ENCODE data around the gene SATB1. TPM values are rescaled to one million over a fixed set of nuclear protein-coding genes. Genes with fewer than 3 reads are reported as not detected.

The SATB1 gene
- total RNA-seq, 1 experiment from 2014 or later = 28.7 TPM

DNA sequence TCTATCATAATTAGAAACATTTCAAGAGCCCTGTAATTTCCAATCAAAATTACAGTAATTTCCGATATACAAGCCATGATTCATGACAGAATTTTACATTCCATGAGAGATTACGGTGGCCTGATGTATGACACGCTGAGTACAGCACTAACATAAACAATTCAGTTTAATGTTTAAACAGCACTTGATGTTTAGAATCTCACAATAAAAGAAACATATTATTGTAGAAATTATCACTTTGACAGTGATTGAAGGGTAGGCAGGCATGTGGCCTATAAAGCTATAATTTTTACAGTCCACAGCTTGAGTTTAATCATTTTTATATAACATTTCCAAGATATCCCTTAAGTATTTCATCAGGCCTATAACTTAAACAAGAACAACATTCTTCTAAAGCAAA, 48.5 kb downstream of the SATB1 start:
- POLR2A ChIA-PET (ENCODE audit: unreplicated experiment) = no interaction called here
- no peaks in the 10 kb centered on the region for H3K9me3 ChIP-seq (ENCODE audit: insufficient read depth, low read depth)

DNA sequence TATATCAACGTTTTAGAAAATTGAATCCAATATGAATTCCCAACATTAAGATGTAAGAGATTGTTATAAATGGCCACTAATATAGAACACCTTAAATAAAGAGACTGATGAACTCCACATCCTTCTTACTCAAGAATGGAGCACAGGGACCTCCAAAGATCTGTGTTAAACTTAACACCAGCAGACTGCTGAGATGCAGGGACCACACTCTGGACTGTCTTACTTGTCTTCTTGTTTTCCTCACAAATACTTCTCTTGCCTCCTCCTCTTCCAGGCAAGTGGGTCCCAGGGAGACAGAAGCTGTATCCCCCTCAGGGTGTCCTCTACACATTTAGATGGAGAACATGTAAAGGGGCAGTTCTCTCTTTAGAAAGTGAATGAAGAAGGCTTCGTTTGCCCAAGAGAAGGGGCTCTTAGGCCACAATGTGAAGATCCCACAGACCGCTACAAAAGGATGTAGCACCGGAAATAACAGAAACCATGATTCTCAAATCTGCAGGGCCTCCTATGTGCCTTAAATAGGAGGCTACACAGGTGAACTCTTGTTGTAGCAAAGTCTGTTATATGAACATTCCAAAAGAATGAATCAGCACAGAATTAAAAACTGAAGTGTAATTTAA, 52.2 kb downstream of the SATB1 start:
- H3K36me3 ChIP-seq (ENCODE audit: low read depth) = no peaks in the 10 kb centered on the region
- intact Hi-C loops (cut with micrococcal nuclease; ENCODE audit: unreplicated experiment) = no loop called here
- no peaks in the 10 kb centered on the region for H3K9me3 ChIP-seq (ENCODE audit: insufficient read depth, low read depth)
- no peaks in the 10 kb centered on the region for H3K27me3 ChIP-seq (ENCODE audit: insufficient read depth, low read depth)
- no peak overlapping the region for H3K4me2 ChIP-seq
- H3K79me2 ChIP-seq (ENCODE audit: low read depth) = no peaks in the 10 kb centered on the region
- POLR2A ChIA-PET (ENCODE audit: unreplicated experiment) = no interaction called here
- no peaks in the 10 kb centered on the region for H4K20me1 ChIP-seq (ENCODE audit: insufficient read depth)
- H3K4me3 ChIP-seq = no peak overlapping the region
- no peaks in the 10 kb centered on the region for H3K9me2 ChIP-seq (ENCODE audit: insufficient read depth)
- no TSS peak for BruUV-seq (replicated peaks)
- no peaks in the 10 kb centered on the region for H3F3A ChIP-seq (ENCODE audit: insufficient read depth, low read depth)
- H3K27ac ChIP-seq = no peak overlapping the region
- TF ChIP-seq EZH2 (IDR thresholded peaks at IDR 0.05; ENCODE audit: low read depth) = no peak
- TF ChIP-seq, protein P1, sequence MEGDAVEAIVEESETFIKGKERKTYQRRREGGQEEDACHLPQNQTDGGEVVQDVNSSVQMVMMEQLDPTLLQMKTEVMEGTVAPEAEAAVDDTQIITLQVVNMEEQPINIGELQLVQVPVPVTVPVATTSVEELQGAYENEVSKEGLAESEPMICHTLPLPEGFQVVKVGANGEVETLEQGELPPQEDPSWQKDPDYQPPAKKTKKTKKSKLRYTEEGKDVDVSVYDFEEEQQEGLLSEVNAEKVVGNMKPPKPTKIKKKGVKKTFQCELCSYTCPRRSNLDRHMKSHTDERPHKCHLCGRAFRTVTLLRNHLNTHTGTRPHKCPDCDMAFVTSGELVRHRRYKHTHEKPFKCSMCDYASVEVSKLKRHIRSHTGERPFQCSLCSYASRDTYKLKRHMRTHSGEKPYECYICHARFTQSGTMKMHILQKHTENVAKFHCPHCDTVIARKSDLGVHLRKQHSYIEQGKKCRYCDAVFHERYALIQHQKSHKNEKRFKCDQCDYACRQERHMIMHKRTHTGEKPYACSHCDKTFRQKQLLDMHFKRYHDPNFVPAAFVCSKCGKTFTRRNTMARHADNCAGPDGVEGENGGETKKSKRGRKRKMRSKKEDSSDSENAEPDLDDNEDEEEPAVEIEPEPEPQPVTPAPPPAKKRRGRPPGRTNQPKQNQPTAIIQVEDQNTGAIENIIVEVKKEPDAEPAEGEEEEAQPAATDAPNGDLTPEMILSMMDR (conservative IDR thresholded peaks at IDR 0.05) = no peak
- no peaks in the 10 kb centered on the region for H3K4me1 ChIP-seq (replicated peaks; ENCODE audit: insufficient read depth)
- no peak for DNase-seq
- CTCF ChIA-PET = no interaction called here
- H2AFZ ChIP-seq = no peak overlapping the region

More for the DNA sequence above, 48.5 kb downstream of the SATB1 start:
- no peak for DNase-seq
- Histone ChIP-seq H3K27me3 (ENCODE audit: insufficient read depth, low read depth) (no peaks in the 10 kb centered on the region), H3F3A (ENCODE audit: insufficient read depth, low read depth) (no peaks in the 10 kb centered on the region), H3K79me2 (ENCODE audit: low read depth) (no peaks in the 10 kb centered on the region), H4K20me1 (ENCODE audit: insufficient read depth) (no peaks in the 10 kb centered on the region), H3K4me3 (no peak overlapping the region), H3K36me3 (ENCODE audit: low read depth) (no peaks in the 10 kb centered on the region), H2AFZ (no peak overlapping the region), H3K27ac (no peak overlapping the region), H3K4me2 (no peak overlapping the region), H3K4me1 (replicated peaks; ENCODE audit: insufficient read depth) (no peaks in the 10 kb centered on the region), H3K9me2 (ENCODE audit: insufficient read depth) (no peaks in the 10 kb centered on the region; the same call in 1 of the 2 replicates)
- intact Hi-C loops (cut with micrococcal nuclease; ENCODE audit: unreplicated experiment) = no loop called here
- no TSS peak for BruUV-seq (replicated peaks)
- CTCF ChIA-PET = no interaction called here
- TF ChIP-seq EZH2 (IDR thresholded peaks at IDR 0.05; ENCODE audit: low read depth) = no peak
- TF ChIP-seq, protein P1 (conservative IDR thresholded peaks at IDR 0.05) = no peak

DNA sequence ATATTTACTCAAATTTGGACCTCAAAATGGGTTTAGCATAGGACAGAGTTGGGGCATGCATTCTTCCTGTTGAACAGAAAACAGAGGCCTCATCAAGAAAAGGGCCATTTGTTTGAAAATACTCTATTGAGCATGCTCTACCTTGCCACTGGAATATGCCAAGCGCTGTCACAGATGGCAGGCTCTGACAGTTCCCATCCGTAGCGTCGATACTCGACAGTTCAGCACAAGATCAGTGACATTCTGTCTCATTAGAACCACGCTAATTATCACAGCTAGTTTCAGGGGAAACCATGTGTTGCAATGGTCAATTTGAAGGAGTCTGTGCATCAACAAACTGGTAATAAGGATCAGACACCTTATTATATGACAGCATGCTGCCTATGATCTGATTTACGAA, 54.5 kb downstream of the SATB1 start:
- Histone ChIP-seq H4K20me1 (ENCODE audit: insufficient read depth) (no peaks in the 10 kb centered on the region), H3K4me1 (replicated peaks; ENCODE audit: insufficient read depth) (no peaks in the 10 kb centered on the region), H3K4me3 (no peak overlapping the region), H3K4me2 (no peak overlapping the region), H3K27me3 (ENCODE audit: insufficient read depth, low read depth) (no peaks in the 10 kb centered on the region), H2AFZ (no peak overlapping the region), H3F3A (ENCODE audit: insufficient read depth, low read depth) (no peaks in the 10 kb centered on the region), H3K9me3 (ENCODE audit: insufficient read depth, low read depth) (no peaks in the 10 kb centered on the region), H3K27ac (no peak overlapping the region), H3K9me2 (ENCODE audit: insufficient read depth) (no peaks in the 10 kb centered on the region), H3K36me3 (ENCODE audit: low read depth) (no peaks in the 10 kb centered on the region), H3K79me2 (ENCODE audit: low read depth) (no peaks in the 10 kb centered on the region)
- TF ChIP-seq EZH2 (IDR thresholded peaks at IDR 0.05; ENCODE audit: low read depth) = no peak
- TF ChIP-seq, protein P1 (conservative IDR thresholded peaks at IDR 0.05) = no peak
- CTCF ChIA-PET = no interaction called here
- POLR2A ChIA-PET (ENCODE audit: unreplicated experiment) = no interaction called here
- DNase-seq = no peak
- intact Hi-C loops (cut with micrococcal nuclease; ENCODE audit: unreplicated experiment) = no loop called here
- no TSS peak for BruUV-seq (replicated peaks)

All from PC-9 (cell line).